OCI-LY7 (cell line): ENCODE data around the gene ATP8B4. TPM values are rescaled to one million over a fixed set of nuclear protein-coding genes. Genes with fewer than 3 reads are reported as not detected.

Experiments
- BruUV-seq: library from RNA; stranded (reverse); fragments of 400-500 nt; replicated peaks from 2 replicates; lab custom pipeline; 2021; lab: Mats Ljungman, UMichigan
- CTCF ChIA-PET: fragments of 300-600 bp; sonication (Branson Sonifier 250); formaldehyde crosslinking; loops from one replicate; lab custom pipeline; 2022; ENCODE audit warnings: antibody characterized with exemption; ENCODE audit not compliant: unreplicated experiment; lab: Charles Lee
- POLR2A ChIA-PET: fragments of 300-600 bp; sonication (Branson Sonifier 250); formaldehyde crosslinking; loops from one replicate; lab custom pipeline; 2022; ENCODE audit warnings: antibody characterized with exemption; lab: Charles Lee
- DNase-seq: peaks from one replicate; pipeline ENCODE4 v3.0.0-alpha.2; 2015; ENCODE audit warnings: low spot score
- H2AFZ ChIP-seq: fragments of 200-600 bp; sonication (generic), shearing (Covaris generic); 2 replicates; pipeline ENCODE4 v1.6.1; 2014; ENCODE audit warnings: mild to moderate bottlenecking, antibody characterized with exemption, low read length, moderate library complexity
- H3K27ac ChIP-seq: fragments of 200-600 bp; sonication (generic); 2 replicates; pipeline ENCODE4 v1.5.1; 2014; ENCODE audit warnings: mixed run types, low read depth, mild to moderate bottlenecking, moderate library complexity, low read length, inconsistent platforms; ENCODE audit not compliant: poor library complexity, severe bottlenecking
- H3K36me3 ChIP-seq: fragments of 200-600 bp; sonication (generic); 2 replicates; pipeline ENCODE4 v1.6.1; 2014; ENCODE audit warnings: mild to moderate bottlenecking, antibody characterized with exemption, low read length, moderate library complexity, mixed read lengths; ENCODE audit not compliant: insufficient read depth
- H3K4me1 ChIP-seq: fragments of 200-600 bp; sonication (generic); 2 replicates; pipeline ENCODE4 v1.5.1; 2014; ENCODE audit warnings: mild to moderate bottlenecking, low read length; ENCODE audit not compliant: insufficient read depth, poor library complexity, severe bottlenecking
- H3K4me2 ChIP-seq: fragments of 200-600 bp; sonication (generic); 2 replicates; pipeline ENCODE4 v1.6.1; 2014; ENCODE audit warnings: mild to moderate bottlenecking, low read length
- H3K4me3 ChIP-seq: fragments of 200-600 bp; sonication (generic); 2 replicates; pipeline ENCODE4 v1.5.1; 2014; ENCODE audit warnings: mild to moderate bottlenecking, low read depth, low read length; ENCODE audit not compliant: poor library complexity, severe bottlenecking
- H3K79me2 ChIP-seq: fragments of 200-600 bp; sonication (generic); 2 replicates; pipeline ENCODE4 v1.6.1; 2016; ENCODE audit warnings: low read depth, mild to moderate bottlenecking, low read length, moderate library complexity, mixed read lengths; ENCODE audit not compliant: insufficient read depth
- H3K9me2 ChIP-seq: fragments of 200-600 bp; sonication (generic); 2 replicates; pipeline ENCODE4 v1.6.1; 2016; ENCODE audit warnings: mild to moderate bottlenecking, low read length, mixed read lengths; ENCODE audit not compliant: insufficient read depth
- H3K9me3 ChIP-seq: fragments of 200-600 bp; sonication (generic); 2 replicates; pipeline ENCODE4 v1.6.1; 2014; ENCODE audit warnings: mild to moderate bottlenecking, mixed run types, low read length, mixed read lengths
- H4K20me1 ChIP-seq: fragments of 200-600 bp; sonication (generic); 2 replicates; pipeline ENCODE4 v1.6.1; 2014; ENCODE audit warnings: mild to moderate bottlenecking, antibody characterized with exemption, low read length, moderate library complexity, mixed read lengths; ENCODE audit not compliant: insufficient read depth
- EZH2phosphoT487 ChIP-seq: fragments of 200-600 bp; sonication (generic); IDR thresholded peaks from 2 replicates; pipeline ENCODE4 v1.6.1; 2018; ENCODE audit warnings: low read depth, borderline replicate concordance, mild to moderate bottlenecking, mixed run types, antibody characterized with exemption, low read length, moderate library complexity, mixed read lengths
- intact Hi-C: fragments of 100-400 bp; cut with micrococcal nuclease; formaldehyde crosslinking; loops from one replicate; pipeline ENCODE4 v1.10.0; 2022; ENCODE audit not compliant: unreplicated experiment
- total RNA-seq, 2 experiments: library from RNA; depleted of rRNA in 1 of 2; stranded (reverse); fragments of >200 nt in 1 of 2; shearing (Covaris generic) in 1 of 2; gene quantifications; 2 replicates each; pipeline ENCODE4 v1.2.3, GENCODE V29; 2014 to 2022
- TF ChIP-seq, protein P1 (sequence below): fragments of 200-600 bp; sonication (generic); conservative IDR thresholded peaks from 2 replicates; pipeline ENCODE4 v1.5.1; 2014; ENCODE audit warnings: mild to moderate bottlenecking, antibody characterized with exemption, low read length, moderate library complexity, mixed read lengths

Gene ATP8B4
- total RNA-seq, 2 experiments from 2014 or later: not detected

DNA sequence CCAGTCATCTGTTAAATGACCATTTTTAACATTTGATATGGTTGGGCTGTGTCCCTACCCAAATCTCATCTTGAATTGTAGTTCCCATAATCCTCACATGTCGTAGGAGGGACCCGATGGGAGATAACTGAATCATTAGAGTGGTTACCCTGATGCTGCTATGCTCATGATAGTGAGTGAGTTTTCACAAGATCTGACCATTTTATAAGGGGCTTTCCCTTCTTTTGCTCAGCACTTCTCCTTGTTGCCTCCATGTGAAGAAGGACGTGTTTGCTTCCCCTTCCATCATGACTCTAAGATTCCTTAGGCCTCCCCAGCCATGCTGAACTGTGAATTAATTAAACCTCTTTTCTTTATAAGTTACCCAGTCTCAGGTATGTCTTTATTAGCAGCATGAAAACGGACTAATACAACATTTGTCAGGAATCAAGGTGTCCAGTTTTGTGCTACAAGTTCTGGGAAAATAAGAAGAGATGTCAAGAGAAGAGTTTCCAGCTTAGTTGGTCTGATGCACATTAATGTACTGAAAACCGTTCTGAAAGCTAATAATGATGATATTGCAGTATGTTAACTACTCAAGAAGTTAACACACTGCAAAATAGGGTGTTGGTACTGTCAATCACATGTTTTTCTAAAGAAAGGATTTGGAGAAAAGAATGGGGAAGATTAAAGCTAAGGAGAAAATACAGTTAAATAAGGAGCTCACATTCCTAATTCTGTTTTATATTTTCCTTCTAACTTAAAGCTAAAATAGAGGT, 67.9 kb downstream of the ATP8B4 start:
- no peak overlapping the region for H3K4me2 ChIP-seq
- H3K4me3 ChIP-seq: no peak overlapping the region
- no peaks in the 10 kb centered on the region for H3K4me1 ChIP-seq
- no peak overlapping the region for H3K27ac ChIP-seq
- BruUV-seq: no TSS peak
- CTCF ChIA-PET: no interaction called here
- H3K9me2 ChIP-seq: no peaks in the 10 kb centered on the region
- POLR2A ChIA-PET: interaction anchor here (0.8 kb wide), 1 partner anchor 11 kb away, joined by 4 read pairs; no protein-coding TSS in a partner anchor
- no peaks in the 10 kb centered on the region for H4K20me1 ChIP-seq
- H3K36me3 ChIP-seq: no peaks in the 10 kb centered on the region
- intact Hi-C loops: no loop called here
- no peak for DNase-seq
- H3K79me2 ChIP-seq: no peaks in the 10 kb centered on the region
- no peaks in the 10 kb centered on the region for H3K9me3 ChIP-seq
- TF ChIP-seq, protein P1, sequence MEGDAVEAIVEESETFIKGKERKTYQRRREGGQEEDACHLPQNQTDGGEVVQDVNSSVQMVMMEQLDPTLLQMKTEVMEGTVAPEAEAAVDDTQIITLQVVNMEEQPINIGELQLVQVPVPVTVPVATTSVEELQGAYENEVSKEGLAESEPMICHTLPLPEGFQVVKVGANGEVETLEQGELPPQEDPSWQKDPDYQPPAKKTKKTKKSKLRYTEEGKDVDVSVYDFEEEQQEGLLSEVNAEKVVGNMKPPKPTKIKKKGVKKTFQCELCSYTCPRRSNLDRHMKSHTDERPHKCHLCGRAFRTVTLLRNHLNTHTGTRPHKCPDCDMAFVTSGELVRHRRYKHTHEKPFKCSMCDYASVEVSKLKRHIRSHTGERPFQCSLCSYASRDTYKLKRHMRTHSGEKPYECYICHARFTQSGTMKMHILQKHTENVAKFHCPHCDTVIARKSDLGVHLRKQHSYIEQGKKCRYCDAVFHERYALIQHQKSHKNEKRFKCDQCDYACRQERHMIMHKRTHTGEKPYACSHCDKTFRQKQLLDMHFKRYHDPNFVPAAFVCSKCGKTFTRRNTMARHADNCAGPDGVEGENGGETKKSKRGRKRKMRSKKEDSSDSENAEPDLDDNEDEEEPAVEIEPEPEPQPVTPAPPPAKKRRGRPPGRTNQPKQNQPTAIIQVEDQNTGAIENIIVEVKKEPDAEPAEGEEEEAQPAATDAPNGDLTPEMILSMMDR: no peak
- no peak for TF ChIP-seq EZH2phosphoT487
- H2AFZ ChIP-seq: no peak overlapping the region

DNA sequence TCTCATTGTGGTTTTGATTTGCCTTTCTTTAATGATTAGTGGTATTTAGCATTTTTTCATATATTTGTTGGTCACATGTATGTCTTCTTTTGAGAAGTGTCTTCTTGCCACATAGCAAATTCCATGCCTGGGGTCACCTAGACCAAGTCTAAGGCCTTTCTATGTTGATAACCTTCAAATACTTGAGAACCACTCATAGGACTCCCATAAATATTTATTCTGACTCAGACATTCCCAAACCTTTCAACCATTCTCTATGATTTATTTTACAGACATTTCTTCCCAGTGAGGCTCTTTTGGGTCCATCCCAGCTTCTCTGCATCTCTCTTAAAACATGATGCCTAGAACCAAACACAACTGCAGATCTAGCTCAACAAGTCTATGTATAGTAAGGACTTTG, 69.2 kb downstream of the ATP8B4 start:
- Histone ChIP-seq H3K36me3 (no peaks in the 10 kb centered on the region), H4K20me1 (no peaks in the 10 kb centered on the region), H3K9me3 (no peaks in the 10 kb centered on the region), H3K4me3 (no peak overlapping the region), H3K79me2 (no peaks in the 10 kb centered on the region), H3K4me1 (no peaks in the 10 kb centered on the region), H2AFZ (no peak overlapping the region), H3K9me2 (no peaks in the 10 kb centered on the region), H3K27ac (no peak overlapping the region), H3K4me2 (no peak overlapping the region)
- intact Hi-C loops: no loop called here
- ChIA-PET CTCF (no interaction called here), POLR2A (no interaction called here)
- TF ChIP-seq, protein P1: no peak
- TF ChIP-seq EZH2phosphoT487: no peak
- BruUV-seq: no TSS peak
- DNase-seq: no peak

DNA sequence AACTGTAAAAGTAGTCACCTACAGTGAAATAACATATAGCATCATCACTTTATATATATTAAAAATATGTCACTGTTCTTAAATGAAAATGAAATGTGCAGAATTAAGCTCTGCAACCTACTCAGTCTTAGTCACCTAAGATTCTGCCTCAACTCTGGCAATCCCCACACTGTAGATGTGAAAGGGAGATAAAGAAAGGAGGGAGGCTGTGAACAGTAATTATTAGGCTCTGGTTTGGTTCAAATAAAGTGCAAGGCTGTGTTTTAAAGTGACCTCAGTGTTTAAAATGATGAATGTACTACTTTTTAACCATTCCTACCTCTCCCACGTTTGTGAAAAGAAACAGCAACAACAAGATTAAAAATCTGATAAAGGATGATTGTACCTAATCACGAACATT, 72.2 kb downstream of the ATP8B4 start:
- TF ChIP-seq, protein P1: no peak
- no peak for TF ChIP-seq EZH2phosphoT487
- Histone ChIP-seq H2AFZ (no peak overlapping the region), H3K9me2 (no peaks in the 10 kb centered on the region), H3K4me1 (no peaks in the 10 kb centered on the region), H3K9me3 (0 out of 2 replicates have a peak, but pooled peaks cover 14% of the 10 kb centered on the region), H3K36me3 (no peaks in the 10 kb centered on the region), H3K4me3 (no peak overlapping the region), H3K27ac (no peak overlapping the region), H3K4me2 (no peak overlapping the region), H4K20me1 (no peaks in the 10 kb centered on the region), H3K79me2 (no peaks in the 10 kb centered on the region)
- ChIA-PET CTCF (no interaction called here), POLR2A (interaction anchor here (0.7 kb wide), 1 partner anchor 313 kb away, joined by 4 read pairs; no protein-coding TSS in a partner anchor)
- intact Hi-C loops: no loop called here
- no TSS peak for BruUV-seq
- no peak for DNase-seq
